Measurements from ENCODE around the gene DNASE1L2.

Gene DNASE1L2

DNA sequence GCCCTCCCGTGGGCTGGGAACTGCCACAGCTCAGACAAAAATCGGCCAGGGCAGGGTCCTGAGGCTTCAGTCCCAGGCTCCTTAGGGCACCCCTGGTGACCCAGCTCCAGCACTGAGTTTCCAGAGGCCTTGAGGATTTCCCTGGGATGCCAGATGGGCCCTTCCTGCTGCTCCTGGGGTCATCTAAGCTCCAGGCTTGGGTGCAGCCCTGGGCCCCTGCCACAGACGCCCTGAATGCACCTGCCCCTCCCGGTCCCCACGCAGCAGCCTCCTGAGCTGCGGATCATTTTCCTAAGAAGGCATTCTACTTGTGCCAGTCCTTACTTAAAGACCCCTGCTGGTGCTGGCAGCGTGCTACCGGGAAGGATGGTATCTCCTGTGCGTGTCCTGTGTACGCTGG lies 37.7 kb downstream of the DNASE1L2 start:
- H3K27ac ChIP-seq (ENCODE audit: low read depth, low read length, severe bottlenecking), result no peak overlapping the region
- WGBS, 2 experiments (ENCODE audit: insufficient coverage in 2 of 2), result 92 to 94% methylated on average over 9 to 10 of the region's 10 CpGs

GRCh38 chr16:2275476-2276367 lies 39.5 kb downstream of the DNASE1L2 start:
- WGBS, 2 experiments (ENCODE audit: insufficient coverage in 2 of 2), result 85 to 88% methylated on average over 27 to 29 of the region's 30 CpGs
- H3K4me1 ChIP-seq (ENCODE audit: control insufficient read depth, insufficient read depth, low read length, poor library complexity, severe bottlenecking), result no peaks in the 10 kb centered on the region

More for the DNA sequence above, 37.7 kb downstream of the DNASE1L2 start:
- no peak overlapping the region for H3K4me3 ChIP-seq (ENCODE audit: extremely low read depth, insufficient read depth, low read length, poor library complexity, severe bottlenecking)
- peaks cover 5% of the 10 kb centered on the region for H3K36me3 ChIP-seq (ENCODE audit: control insufficient read depth, insufficient read depth, low read length)
- no peaks in the 10 kb centered on the region for H3K4me1 ChIP-seq (ENCODE audit: control insufficient read depth, insufficient read depth, low read length, poor library complexity, severe bottlenecking)
- H3K9me3 ChIP-seq (ENCODE audit: control insufficient read depth, low read length), result no peaks in the 10 kb centered on the region

GRCh38 chr16:2276368-2277195 lies 40.3 kb downstream of the DNASE1L2 start:
- WGBS, 2 experiments (ENCODE audit: insufficient coverage in 2 of 2), result 83% methylated on average over 20 to 25 of the region's 26 CpGs
- Histone ChIP-seq H3K9me3 (ENCODE audit: control insufficient read depth, low read length) (no peaks in the 10 kb centered on the region), H3K4me1 (ENCODE audit: control insufficient read depth, insufficient read depth, low read length, poor library complexity, severe bottlenecking) (no peaks in the 10 kb centered on the region)

More at GRCh38 chr16:2275476-2276367, 39.5 kb downstream of the DNASE1L2 start:
- Histone ChIP-seq H3K27ac (ENCODE audit: low read depth, low read length, severe bottlenecking) (no peak overlapping the region), H3K9me3 (ENCODE audit: control insufficient read depth, low read length) (no peaks in the 10 kb centered on the region), H3K4me3 (ENCODE audit: extremely low read depth, insufficient read depth, low read length, poor library complexity, severe bottlenecking) (no peak overlapping the region), H3K36me3 (ENCODE audit: control insufficient read depth, insufficient read depth, low read length) (peaks cover 5% of the 10 kb centered on the region)

DNA sequence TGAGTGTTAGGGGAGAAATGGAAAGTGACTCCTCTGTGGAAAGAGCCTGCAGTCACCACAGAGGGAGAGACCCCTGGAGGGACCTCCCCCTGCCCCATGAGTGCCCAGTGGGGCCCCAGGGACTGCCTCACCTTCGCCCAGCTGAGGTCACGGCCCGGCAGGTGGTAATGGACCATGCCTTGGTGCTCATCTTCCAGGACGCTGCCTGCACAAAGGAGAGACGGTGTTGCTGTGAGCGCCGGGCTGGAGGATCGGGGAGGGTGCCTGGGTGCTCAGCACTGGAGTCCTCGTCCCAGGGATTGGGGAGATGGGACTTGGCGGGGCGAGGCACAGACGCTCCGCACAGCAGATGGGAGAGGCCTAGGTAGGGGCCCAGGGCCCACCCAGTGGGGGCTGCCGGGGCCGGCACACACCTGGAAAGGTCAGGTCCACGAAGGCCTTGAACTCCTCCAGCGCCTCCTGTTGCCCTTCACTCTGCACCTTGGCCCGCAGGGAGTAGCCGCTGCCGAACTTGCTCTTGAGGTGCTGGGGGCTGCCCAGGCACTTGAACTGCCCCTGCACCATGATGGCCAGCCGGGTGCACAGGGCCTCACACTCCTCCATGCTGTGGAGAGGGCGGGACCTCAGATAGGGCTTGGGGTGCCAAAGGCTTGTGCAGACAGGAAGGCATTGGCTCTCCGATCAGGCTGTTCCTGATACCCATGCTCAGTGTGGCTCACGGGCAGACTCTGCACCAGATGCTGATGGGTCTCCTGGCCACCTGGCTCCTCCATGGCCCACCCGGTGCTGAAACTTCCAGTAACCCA lies 41.4 kb downstream of the DNASE1L2 start:
- H3K36me3 ChIP-seq (ENCODE audit: control insufficient read depth, insufficient read depth, low read length), result peaks cover 1% of the 10 kb centered on the region
- WGBS, 2 experiments (ENCODE audit: insufficient coverage in 2 of 2), result 93 to 97% methylated on average over 22 to 24 of the region's 25 CpGs
- no peaks in the 10 kb centered on the region for H3K9me3 ChIP-seq (ENCODE audit: control insufficient read depth, low read length)
- H3K27ac ChIP-seq (ENCODE audit: low read depth, low read length, severe bottlenecking), result no peak overlapping the region
- no peak overlapping the region for H3K4me3 ChIP-seq (ENCODE audit: extremely low read depth, insufficient read depth, low read length, poor library complexity, severe bottlenecking)
- no peaks in the 10 kb centered on the region for H3K4me1 ChIP-seq (ENCODE audit: control insufficient read depth, insufficient read depth, low read length, poor library complexity, severe bottlenecking)

More at GRCh38 chr16:2276368-2277195, 40.3 kb downstream of the DNASE1L2 start:
- H3K4me3 ChIP-seq (ENCODE audit: extremely low read depth, insufficient read depth, low read length, poor library complexity, severe bottlenecking), result no peak overlapping the region
- H3K27ac ChIP-seq (ENCODE audit: low read depth, low read length, severe bottlenecking), result no peak overlapping the region
- H3K36me3 ChIP-seq (ENCODE audit: control insufficient read depth, insufficient read depth, low read length), result peaks cover 5% of the 10 kb centered on the region

DNA sequence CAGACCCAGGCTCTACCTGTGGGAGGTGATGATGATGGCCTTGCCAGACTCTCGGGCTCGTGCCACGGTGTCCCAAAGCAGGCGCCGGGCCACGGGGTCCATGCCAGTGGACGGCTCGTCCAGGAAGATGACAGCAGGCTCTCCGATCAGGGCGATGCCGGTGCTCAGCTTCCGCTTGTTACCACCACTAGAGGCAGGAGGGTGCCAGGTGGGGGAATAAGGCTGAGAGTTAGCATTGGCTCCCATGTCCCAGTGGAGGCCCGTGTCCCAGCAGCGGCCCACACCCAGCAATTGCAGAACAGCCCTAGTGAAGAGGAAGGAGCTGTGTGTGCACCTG lies 42.0 kb downstream of the DNASE1L2 start:
- no peaks in the 10 kb centered on the region for H3K4me1 ChIP-seq (ENCODE audit: control insufficient read depth, insufficient read depth, low read length, poor library complexity, severe bottlenecking)
- H3K9me3 ChIP-seq (ENCODE audit: control insufficient read depth, low read length), result no peaks in the 10 kb centered on the region
- no peaks in the 10 kb centered on the region for H3K36me3 ChIP-seq (ENCODE audit: control insufficient read depth, insufficient read depth, low read length)
- H3K27ac ChIP-seq (ENCODE audit: low read depth, low read length, severe bottlenecking), result no peak overlapping the region
- H3K4me3 ChIP-seq (ENCODE audit: extremely low read depth, insufficient read depth, low read length, poor library complexity, severe bottlenecking), result no peak overlapping the region
- 71 to 78% methylated on average over 8 to 14 of the region's 14 CpGs for WGBS, 2 experiments (ENCODE audit: insufficient coverage in 2 of 2)

- Histone ChIP-seq H3K4me1 (ENCODE audit: control insufficient read depth, insufficient read depth, low read length, poor library complexity, severe bottlenecking) (no peaks in the 10 kb centered on the region), H3K27ac (ENCODE audit: low read depth, low read length, severe bottlenecking) (no peak overlapping the region), H3K4me3 (ENCODE audit: extremely low read depth, insufficient read depth, low read length, poor library complexity, severe bottlenecking) (no peak overlapping the region), H3K36me3 (ENCODE audit: control insufficient read depth, insufficient read depth, low read length) (no peaks in the 10 kb centered on the region), H3K9me3 (ENCODE audit: control insufficient read depth, low read length) (no peaks in the 10 kb centered on the region)
- WGBS, 2 experiments (ENCODE audit: insufficient coverage in 2 of 2), result 91 to 92% methylated on average over 24 of the region's 26 CpGs
Observed at GRCh38 chr16:2278956-2279800, 42.9 kb downstream of the DNASE1L2 start.

- no peaks in the 10 kb centered on the region for H3K36me3 ChIP-seq (ENCODE audit: control insufficient read depth, insufficient read depth, low read length)
- H3K27ac ChIP-seq (ENCODE audit: low read depth, low read length, severe bottlenecking), result no peak overlapping the region
- WGBS, 2 experiments (ENCODE audit: insufficient coverage in 2 of 2), result 87 to 97% methylated on average over 6 of the region's 8 CpGs
- H3K4me3 ChIP-seq (ENCODE audit: extremely low read depth, insufficient read depth, low read length, poor library complexity, severe bottlenecking), result no peak overlapping the region
- no peaks in the 10 kb centered on the region for H3K4me1 ChIP-seq (ENCODE audit: control insufficient read depth, insufficient read depth, low read length, poor library complexity, severe bottlenecking)
- H3K9me3 ChIP-seq (ENCODE audit: control insufficient read depth, low read length), result no peaks in the 10 kb centered on the region
Observed at GRCh38 chr16:2280461-2280860, 44.2 kb downstream of the DNASE1L2 start.

- 89 to 94% methylated on average over 22 to 24 of the region's 24 CpGs for WGBS, 2 experiments (ENCODE audit: insufficient coverage in 2 of 2)
- Histone ChIP-seq H3K36me3 (ENCODE audit: control insufficient read depth, insufficient read depth, low read length) (no peaks in the 10 kb centered on the region), H3K9me3 (ENCODE audit: control insufficient read depth, low read length) (no peaks in the 10 kb centered on the region), H3K27ac (ENCODE audit: low read depth, low read length, severe bottlenecking) (no peak overlapping the region), H3K4me3 (ENCODE audit: extremely low read depth, insufficient read depth, low read length, poor library complexity, severe bottlenecking) (no peak overlapping the region), H3K4me1 (ENCODE audit: control insufficient read depth, insufficient read depth, low read length, poor library complexity, severe bottlenecking) (no peaks in the 10 kb centered on the region)
Observed at GRCh38 chr16:2280981-2281542, 44.8 kb downstream of the DNASE1L2 start.

GRCh38 chr16:2282262-2282661 lies 46.0 kb downstream of the DNASE1L2 start:
- H3K27ac ChIP-seq (ENCODE audit: low read depth, low read length, severe bottlenecking), result no peak overlapping the region
- H3K36me3 ChIP-seq (ENCODE audit: control insufficient read depth, insufficient read depth, low read length), result no peaks in the 10 kb centered on the region
- no peaks in the 10 kb centered on the region for H3K9me3 ChIP-seq (ENCODE audit: control insufficient read depth, low read length)
- no peaks in the 10 kb centered on the region for H3K4me1 ChIP-seq (ENCODE audit: control insufficient read depth, insufficient read depth, low read length, poor library complexity, severe bottlenecking)
- H3K4me3 ChIP-seq (ENCODE audit: extremely low read depth, insufficient read depth, low read length, poor library complexity, severe bottlenecking), result no peak overlapping the region
- 50 to 86% methylated on average over 1 to 2 of the region's 5 CpGs for WGBS, 2 experiments (ENCODE audit: insufficient coverage in 2 of 2)

All from mesodermal cell (in vitro differentiated cells).